ENCODE data around the gene MTMR3.

GRCh38 chr22:29971607-29972006 lies 88.6 kb downstream of the MTMR3 start:
- TF ChIP-seq GATA2 (IDR thresholded peaks at IDR 0.05; ENCODE audit: low read depth, low read length) (no peak), GATA3 (IDR thresholded peaks at IDR 0.05; ENCODE audit: low read depth, low read length) (no peak)

Measured in SH-SY5Y (cell line).